ENCODE results near the gene DPYD. TPM values are rescaled to one million over a fixed set of nuclear protein-coding genes. Genes with fewer than 3 reads are reported as not detected.

DPYD gene
- total RNA-seq, 1 donor from 2014 or later, result 8.1 TPM

DNA sequence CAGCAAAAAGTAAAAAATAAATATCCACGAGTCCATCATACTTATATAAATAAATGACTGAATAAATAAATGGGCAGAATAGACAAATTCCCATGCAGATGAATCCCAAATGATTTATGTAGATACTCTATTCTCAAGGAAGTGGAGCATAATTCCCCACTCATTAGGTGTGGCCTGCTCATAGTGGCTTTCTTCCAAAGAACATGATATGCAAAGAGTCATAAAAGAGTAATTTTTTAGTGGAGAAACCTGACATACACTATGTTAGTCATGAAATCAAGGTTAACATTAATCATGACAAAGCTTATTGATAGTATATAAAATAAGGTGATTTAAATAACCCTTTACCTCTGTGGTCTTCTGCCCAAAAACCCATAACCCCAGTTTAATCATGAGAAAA, 298.9 kb downstream of the DPYD start:
- Mint-ChIP-seq H3K36me3 (ENCODE audit: insufficient read depth) (peaks cover 3% of the 10 kb centered on the region), H3K4me1 (ENCODE audit: low read depth) (no peaks in the 10 kb centered on the region)

DNA sequence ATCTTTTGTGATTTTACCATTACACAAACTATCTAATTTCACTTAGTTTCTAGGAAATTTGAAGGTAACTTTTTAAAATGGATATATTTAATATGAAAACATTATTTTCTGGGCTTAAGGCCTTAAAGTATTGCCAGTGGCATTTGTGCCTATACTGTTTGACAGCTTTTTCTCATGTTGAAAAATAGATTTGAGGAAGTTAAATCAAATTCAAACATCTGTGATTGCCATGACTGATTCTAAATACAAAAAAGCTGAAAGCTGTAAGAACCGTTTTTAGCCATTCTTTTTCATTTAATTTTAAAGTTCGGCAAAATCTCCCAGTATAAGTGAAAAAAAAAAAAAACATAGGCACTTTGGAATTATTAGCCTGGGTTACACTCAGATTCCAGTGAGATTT, 301.1 kb downstream of the DPYD start:
- Mint-ChIP-seq H3K4me3 (ENCODE audit: low read depth) (no peak overlapping the region), H3K36me3 (ENCODE audit: insufficient read depth) (peaks cover 3% of the 10 kb centered on the region), H3K27me3 (no peaks in the 10 kb centered on the region), H3K27ac (no peak overlapping the region), H3K4me1 (ENCODE audit: low read depth) (no peaks in the 10 kb centered on the region), H3K9me3 (ENCODE audit: low read depth) (peaks cover 17% of the 10 kb centered on the region)
- TF ChIP-seq, protein P1, sequence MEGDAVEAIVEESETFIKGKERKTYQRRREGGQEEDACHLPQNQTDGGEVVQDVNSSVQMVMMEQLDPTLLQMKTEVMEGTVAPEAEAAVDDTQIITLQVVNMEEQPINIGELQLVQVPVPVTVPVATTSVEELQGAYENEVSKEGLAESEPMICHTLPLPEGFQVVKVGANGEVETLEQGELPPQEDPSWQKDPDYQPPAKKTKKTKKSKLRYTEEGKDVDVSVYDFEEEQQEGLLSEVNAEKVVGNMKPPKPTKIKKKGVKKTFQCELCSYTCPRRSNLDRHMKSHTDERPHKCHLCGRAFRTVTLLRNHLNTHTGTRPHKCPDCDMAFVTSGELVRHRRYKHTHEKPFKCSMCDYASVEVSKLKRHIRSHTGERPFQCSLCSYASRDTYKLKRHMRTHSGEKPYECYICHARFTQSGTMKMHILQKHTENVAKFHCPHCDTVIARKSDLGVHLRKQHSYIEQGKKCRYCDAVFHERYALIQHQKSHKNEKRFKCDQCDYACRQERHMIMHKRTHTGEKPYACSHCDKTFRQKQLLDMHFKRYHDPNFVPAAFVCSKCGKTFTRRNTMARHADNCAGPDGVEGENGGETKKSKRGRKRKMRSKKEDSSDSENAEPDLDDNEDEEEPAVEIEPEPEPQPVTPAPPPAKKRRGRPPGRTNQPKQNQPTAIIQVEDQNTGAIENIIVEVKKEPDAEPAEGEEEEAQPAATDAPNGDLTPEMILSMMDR (IDR thresholded peaks at IDR 0.05; ENCODE audit: unreplicated experiment), result no peak
- no peak for DNase-seq (ENCODE audit: low spot score, unreplicated experiment)

More for the DNA sequence above, 298.9 kb downstream of the DPYD start:
- Mint-ChIP-seq H3K27me3 (no peaks in the 10 kb centered on the region), H3K4me3 (ENCODE audit: low read depth) (no peak overlapping the region), H3K27ac (no peak overlapping the region), H3K9me3 (ENCODE audit: low read depth) (peaks cover 17% of the 10 kb centered on the region)
- no peak for DNase-seq (ENCODE audit: low spot score, unreplicated experiment)
- TF ChIP-seq, protein P1 (IDR thresholded peaks at IDR 0.05; ENCODE audit: unreplicated experiment), result no peak

GRCh38 chr1:97610748-97611147, 310.1 kb downstream of the DPYD start:
- peaks cover 4% of the 10 kb centered on the region for H3K36me3 Mint-ChIP-seq (ENCODE audit: insufficient read depth)
- TF ChIP-seq, protein P1 (IDR thresholded peaks at IDR 0.05; ENCODE audit: unreplicated experiment), result no peak
- no peak overlapping the region for H3K27ac Mint-ChIP-seq
- H3K4me1 Mint-ChIP-seq (ENCODE audit: low read depth), result peaks cover 12% of the 10 kb centered on the region
- no peak overlapping the region for H3K4me3 Mint-ChIP-seq (ENCODE audit: low read depth)
- H3K9me3 Mint-ChIP-seq (ENCODE audit: low read depth), result peaks cover 7% of the 10 kb centered on the region
- no peaks in the 10 kb centered on the region for H3K27me3 Mint-ChIP-seq
- DNase-seq (ENCODE audit: low spot score, unreplicated experiment), result no peak

GRCh38 chr1:97610102-97610501, 310.7 kb downstream of the DPYD start:
- Mint-ChIP-seq H3K9me3 (ENCODE audit: low read depth) (peaks cover 7% of the 10 kb centered on the region), H3K4me1 (ENCODE audit: low read depth) (peaks cover 12% of the 10 kb centered on the region), H3K4me3 (ENCODE audit: low read depth) (no peak overlapping the region), H3K27me3 (no peaks in the 10 kb centered on the region), H3K36me3 (ENCODE audit: insufficient read depth) (peaks cover 4% of the 10 kb centered on the region), H3K27ac (peak overlapping the region; percentile 5)
- no peak for DNase-seq (ENCODE audit: low spot score, unreplicated experiment)
- TF ChIP-seq, protein P1 (IDR thresholded peaks at IDR 0.05; ENCODE audit: unreplicated experiment), result no peak

DNA sequence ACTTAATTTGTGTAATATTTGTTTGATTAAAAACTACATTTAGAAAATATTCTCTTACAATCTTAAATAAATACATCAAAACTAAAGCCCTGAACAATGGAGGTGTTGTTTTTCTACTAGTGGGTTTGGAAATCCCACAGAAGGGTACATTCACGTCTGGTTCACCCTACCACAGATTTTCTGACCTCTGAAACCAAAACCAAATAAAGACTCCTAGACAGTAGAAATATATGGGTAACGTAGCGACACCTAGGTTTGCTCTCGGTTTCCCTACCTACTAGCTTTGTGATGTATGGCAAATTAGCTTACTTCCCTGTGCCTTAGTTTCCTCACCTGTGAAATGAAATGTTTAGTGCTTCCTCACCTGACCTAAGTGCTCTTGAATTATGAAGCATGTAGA, 312.6 kb downstream of the DPYD start:
- peaks cover 4% of the 10 kb centered on the region for H3K36me3 Mint-ChIP-seq (ENCODE audit: insufficient read depth)
- no peak overlapping the region for H3K4me3 Mint-ChIP-seq (ENCODE audit: low read depth)
- H3K27ac Mint-ChIP-seq, result no peak overlapping the region
- H3K4me1 Mint-ChIP-seq (ENCODE audit: low read depth), result peaks cover 14% of the 10 kb centered on the region
- peaks cover 7% of the 10 kb centered on the region for H3K9me3 Mint-ChIP-seq (ENCODE audit: low read depth)
- TF ChIP-seq, protein P1 (IDR thresholded peaks at IDR 0.05; ENCODE audit: unreplicated experiment), result no peak
- no peaks in the 10 kb centered on the region for H3K27me3 Mint-ChIP-seq
- no peak for DNase-seq (ENCODE audit: low spot score, unreplicated experiment)
